HepG2 (cell line): ENCODE measurements around the gene NFE2L2. TPM values are rescaled to one million over a fixed set of nuclear protein-coding genes. Genes with fewer than 3 reads are reported as not detected.

Experiments used
- ATAD3A ChIP-seq: sonication (generic); formaldehyde crosslinking; IDR thresholded peaks from 2 replicates; pipeline ENCODE4 v1.4.0; 2020; ENCODE audit warnings: missing genetic modification reagents
- ERF ChIP-seq: IDR thresholded peaks from 2 replicates; pipeline ENCODE4 v1.6.1; 2018; ENCODE audit warnings: missing biosample characterization, missing genetic modification reagents
- GABPA ChIP-seq, 2 experiments: IDR thresholded peaks; 2 replicates each; pipeline ENCODE4 v1.6.1; 2011 to 2016; ENCODE audit warnings: low read depth in 2 of 2, low read length in 1 of 2, missing biosample characterization in 1 of 2, missing genetic modification characterization in 1 of 2
- NFIC ChIP-seq: IDR thresholded peaks from 2 replicates; pipeline ENCODE4 v1.6.1; 2012; ENCODE audit warnings: mild to moderate bottlenecking, low read length, inconsistent platforms
- PAF1 ChIP-seq: IDR thresholded peaks from 2 replicates; pipeline ENCODE4 v1.6.1; 2016; ENCODE audit warnings: missing genetic modification reagents, missing compliant biosample characterization
- RBFOX2 ChIP-seq: fragments of 200-400 bp; formaldehyde crosslinking; IDR thresholded peaks from 2 replicates; pipeline ENCODE4 v1.6.1; 2017; ENCODE audit warnings: low read depth, mild to moderate bottlenecking, low read length
- SALL1 ChIP-seq: sonication (generic); formaldehyde crosslinking; IDR thresholded peaks from 2 replicates; pipeline ENCODE4 v1.8.0; 2022; ENCODE audit warnings: mild to moderate bottlenecking, missing genetic modification reagents
- SIN3A ChIP-seq: IDR thresholded peaks from 2 replicates; pipeline ENCODE4 v1.6.1; 2011; ENCODE audit warnings: low read depth, mild to moderate bottlenecking, control low read depth, low read length, borderline replicate concordance
- TCF7L2 ChIP-seq: IDR thresholded peaks from 2 replicates; pipeline ENCODE4 v1.6.1; 2011; ENCODE audit warnings: mild to moderate bottlenecking, low read depth, low read length, moderate library complexity
- TEAD3 ChIP-seq: optimal IDR thresholded peaks from 2 replicates; pipeline ENCODE3; 2016; ENCODE audit warnings: borderline replicate concordance
- ZBTB26 ChIP-seq: IDR thresholded peaks from 2 replicates; pipeline ENCODE4 v1.6.1; 2016; ENCODE audit warnings: missing compliant biosample characterization, missing genetic modification reagents, borderline replicate concordance
- ZMYM4 ChIP-seq: sonication (generic); formaldehyde crosslinking; IDR thresholded peaks from 2 replicates; pipeline ENCODE4 v1.8.1; 2023; ENCODE audit warnings: mild to moderate bottlenecking, missing genetic modification reagents
- ZNF510 ChIP-seq: sonication (generic); formaldehyde crosslinking; IDR thresholded peaks from 2 replicates; pipeline ENCODE4 v1.4.0; 2020; ENCODE audit warnings: low read depth, mild to moderate bottlenecking, missing genetic modification reagents
- ZNF598 ChIP-seq: sonication (generic); formaldehyde crosslinking; IDR thresholded peaks from 2 replicates; pipeline ENCODE4 v1.5.1; 2020; ENCODE audit warnings: mild to moderate bottlenecking, missing genetic modification reagents, borderline replicate concordance
- ZNF614 ChIP-seq: IDR thresholded peaks from 2 replicates; pipeline ENCODE4 v1.6.1; 2018; ENCODE audit warnings: missing biosample characterization, missing genetic modification reagents, inconsistent platforms, borderline replicate concordance
- ZNF839 ChIP-seq: sonication (generic); formaldehyde crosslinking; IDR thresholded peaks from 2 replicates; pipeline ENCODE4 v1.4.0; 2020; ENCODE audit warnings: missing genetic modification reagents, mild to moderate bottlenecking, borderline replicate concordance
- ZNF841 ChIP-seq: sonication (generic); formaldehyde crosslinking; IDR thresholded peaks from 2 replicates; pipeline ENCODE4 v1.8.1; 2023; ENCODE audit warnings: missing genetic modification reagents, borderline replicate concordance
- ZSCAN9 ChIP-seq: IDR thresholded peaks from 2 replicates; pipeline ENCODE4 v1.6.1; 2016; ENCODE audit warnings: borderline replicate concordance
- polyA plus RNA-seq, 8 experiments: library from polyadenylated mRNA; depleted of rRNA in 3 of 8; stranded (reverse) in 7 of 8; unstranded in 1 of 8; fragments of >200 nt; fragmentation: Illumina TruSeq in 4 of 8; extraction: Trizol in 4 of 8; gene quantifications; 2 replicates each; pipeline versions ENCODE4 v1.2.1 to v1.2.3, GENCODE V29; 2011 to 2016; ENCODE audit warnings: low read depth in 4 of 8, missing spikeins in 1 of 8, mixed read lengths in 1 of 8; ENCODE audit not compliant: insufficient read depth in 1 of 8
- total RNA-seq, 5 experiments: library from RNA; depleted of rRNA; stranded (reverse); fragments of >200 nt; fragmentation: Illumina TruSeq; extraction: Trizol; gene quantifications; 2 replicates each; pipeline ENCODE4 v1.2.3, GENCODE V29; 2016; ENCODE audit warnings: low read depth in 1 of 5
- TF ChIP-seq, protein P1 (sequence below): sonication (generic); formaldehyde crosslinking; IDR thresholded peaks from 2 replicates; pipeline ENCODE4 v1.5.1; 2020; ENCODE audit warnings: mild to moderate bottlenecking, missing genetic modification reagents, moderate library complexity
- TF ChIP-seq, protein P2 (sequence below): sonication (generic); formaldehyde crosslinking; IDR thresholded peaks from 2 replicates; pipeline ENCODE4 v1.4.0; 2020; ENCODE audit warnings: missing genetic modification reagents

The NFE2L2 gene
- total and polyA plus RNA-seq, 2 of the 13 experiments (the other 11 are each of a cell fraction or from before 2014, with no cell fraction given), result 84.6 to 215 TPM

DNA sequence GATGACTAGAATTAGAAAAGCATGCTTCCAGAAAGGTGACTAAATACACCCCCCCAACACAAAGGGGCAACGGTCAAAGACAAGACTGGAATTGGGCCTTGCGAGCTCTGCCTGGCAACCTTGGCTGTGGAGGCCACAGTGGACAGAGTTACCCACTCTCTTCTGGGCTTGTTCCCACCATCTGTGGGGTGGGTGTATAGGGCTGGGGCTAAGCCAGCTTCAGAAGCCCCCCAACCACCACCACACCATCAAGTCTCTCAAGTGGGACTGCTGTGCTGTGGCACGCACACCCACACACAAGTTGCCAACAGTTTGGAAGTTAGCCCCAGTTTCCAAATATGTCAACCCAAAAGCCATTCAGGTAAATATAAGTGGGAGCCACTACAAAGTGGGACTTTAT, 7.8 kb downstream of the NFE2L2 start (continued):
- TF ChIP-seq, protein P1, sequence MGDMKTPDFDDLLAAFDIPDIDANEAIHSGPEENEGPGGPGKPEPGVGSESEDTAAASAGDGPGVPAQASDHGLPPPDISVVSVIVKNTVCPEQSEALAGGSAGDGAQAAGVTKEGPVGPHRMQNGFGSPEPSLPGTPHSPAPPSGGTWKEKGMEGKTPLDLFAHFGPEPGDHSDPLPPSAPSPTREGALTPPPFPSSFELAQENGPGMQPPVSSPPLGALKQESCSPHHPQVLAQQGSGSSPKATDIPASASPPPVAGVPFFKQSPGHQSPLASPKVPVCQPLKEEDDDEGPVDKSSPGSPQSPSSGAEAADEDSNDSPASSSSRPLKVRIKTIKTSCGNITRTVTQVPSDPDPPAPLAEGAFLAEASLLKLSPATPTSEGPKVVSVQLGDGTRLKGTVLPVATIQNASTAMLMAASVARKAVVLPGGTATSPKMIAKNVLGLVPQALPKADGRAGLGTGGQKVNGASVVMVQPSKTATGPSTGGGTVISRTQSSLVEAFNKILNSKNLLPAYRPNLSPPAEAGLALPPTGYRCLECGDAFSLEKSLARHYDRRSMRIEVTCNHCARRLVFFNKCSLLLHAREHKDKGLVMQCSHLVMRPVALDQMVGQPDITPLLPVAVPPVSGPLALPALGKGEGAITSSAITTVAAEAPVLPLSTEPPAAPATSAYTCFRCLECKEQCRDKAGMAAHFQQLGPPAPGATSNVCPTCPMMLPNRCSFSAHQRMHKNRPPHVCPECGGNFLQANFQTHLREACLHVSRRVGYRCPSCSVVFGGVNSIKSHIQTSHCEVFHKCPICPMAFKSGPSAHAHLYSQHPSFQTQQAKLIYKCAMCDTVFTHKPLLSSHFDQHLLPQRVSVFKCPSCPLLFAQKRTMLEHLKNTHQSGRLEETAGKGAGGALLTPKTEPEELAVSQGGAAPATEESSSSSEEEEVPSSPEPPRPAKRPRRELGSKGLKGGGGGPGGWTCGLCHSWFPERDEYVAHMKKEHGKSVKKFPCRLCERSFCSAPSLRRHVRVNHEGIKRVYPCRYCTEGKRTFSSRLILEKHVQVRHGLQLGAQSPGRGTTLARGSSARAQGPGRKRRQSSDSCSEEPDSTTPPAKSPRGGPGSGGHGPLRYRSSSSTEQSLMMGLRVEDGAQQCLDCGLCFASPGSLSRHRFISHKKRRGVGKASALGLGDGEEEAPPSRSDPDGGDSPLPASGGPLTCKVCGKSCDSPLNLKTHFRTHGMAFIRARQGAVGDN (CRISPR knock-in tag), result peak; percentile 28
- TF ChIP-seq ERF (CRISPR knock-in tag) (0 out of 2 replicates have a peak, but pooled peaks have one; percentile 14), ZBTB26 (CRISPR knock-in tag) (0 out of 2 replicates have a peak, but pooled peaks have one; percentile 22), ZNF839 (CRISPR knock-in tag) (no peak), ZSCAN9 (CRISPR knock-in tag) (no peak), TEAD3 (CRISPR knock-in tag) (no peak), SIN3A (no peak), ATAD3A (CRISPR knock-in tag) (no peak), PAF1 (CRISPR knock-in tag) (0 out of 2 replicates have a peak, but pooled peaks have one; percentile 18), ZNF510 (CRISPR knock-in tag) (no peak), TCF7L2 (no peak), NFIC (no peak), RBFOX2 (0 out of 2 replicates have a peak, but pooled peaks have one; percentile 32), ZMYM4 (CRISPR knock-in tag) (no peak), ZNF841 (CRISPR knock-in tag) (no peak), ZNF598 (CRISPR knock-in tag) (peak; percentile 25; the same call in 1 of the 2 replicates), SALL1 (CRISPR knock-in tag) (0 out of 2 replicates have a peak, but pooled peaks have one; percentile 14), GABPA (IDR thresholded peaks at IDR 0.05; ENCODE audit: low read depth, low read length) (no peak), GABPA (CRISPR knock-in tag; IDR thresholded peaks at IDR 0.05; ENCODE audit: low read depth) (0 out of 2 replicates have a peak, but pooled peaks have one; percentile 20), ZNF614 (CRISPR knock-in tag) (peak; percentile 7; the same call in 1 of the 2 replicates)
- TF ChIP-seq, protein P2, sequence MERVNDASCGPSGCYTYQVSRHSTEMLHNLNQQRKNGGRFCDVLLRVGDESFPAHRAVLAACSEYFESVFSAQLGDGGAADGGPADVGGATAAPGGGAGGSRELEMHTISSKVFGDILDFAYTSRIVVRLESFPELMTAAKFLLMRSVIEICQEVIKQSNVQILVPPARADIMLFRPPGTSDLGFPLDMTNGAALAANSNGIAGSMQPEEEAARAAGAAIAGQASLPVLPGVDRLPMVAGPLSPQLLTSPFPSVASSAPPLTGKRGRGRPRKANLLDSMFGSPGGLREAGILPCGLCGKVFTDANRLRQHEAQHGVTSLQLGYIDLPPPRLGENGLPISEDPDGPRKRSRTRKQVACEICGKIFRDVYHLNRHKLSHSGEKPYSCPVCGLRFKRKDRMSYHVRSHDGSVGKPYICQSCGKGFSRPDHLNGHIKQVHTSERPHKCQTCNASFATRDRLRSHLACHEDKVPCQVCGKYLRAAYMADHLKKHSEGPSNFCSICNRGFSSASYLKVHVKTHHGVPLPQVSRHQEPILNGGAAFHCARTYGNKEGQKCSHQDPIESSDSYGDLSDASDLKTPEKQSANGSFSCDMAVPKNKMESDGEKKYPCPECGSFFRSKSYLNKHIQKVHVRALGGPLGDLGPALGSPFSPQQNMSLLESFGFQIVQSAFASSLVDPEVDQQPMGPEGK (CRISPR knock-in tag), result peak; percentile 52
- TF ChIP-seq, all 625 proteins: peak for 15
